Left lobe of liver (tissue), 2 donors: ENCODE results near the gene GCKR. TPM values are rescaled to one million over a fixed set of nuclear protein-coding genes. Genes with fewer than 3 reads are reported as not detected.
A peak's percentile ranks its signal among the peaks of the same experiment; 100 is the strongest.

Experiments
- ATAC-seq: fragments of 200-7000 bp; cut with Tn5 transposase; one replicate; pipeline ENCODE4 v1.9.1; 2020; ENCODE audit warnings: mild to moderate bottlenecking, moderate library complexity
- DNase-seq: peaks from one replicate; pipeline ENCODE4 v3.0.0-alpha.2; 2020; ENCODE audit warnings: low spot score
- total RNA-seq: library from RNA; stranded (reverse); gene quantifications from one replicate; pipeline ENCODE4 v1.2.1, GENCODE V29; 2021
- donor health status: DM: no; HTN: no; CAD: no; lungs with moderate emphysema.
- donor health status: DM: no; HTN: yes; CAD: no.

GCKR gene, protein sequence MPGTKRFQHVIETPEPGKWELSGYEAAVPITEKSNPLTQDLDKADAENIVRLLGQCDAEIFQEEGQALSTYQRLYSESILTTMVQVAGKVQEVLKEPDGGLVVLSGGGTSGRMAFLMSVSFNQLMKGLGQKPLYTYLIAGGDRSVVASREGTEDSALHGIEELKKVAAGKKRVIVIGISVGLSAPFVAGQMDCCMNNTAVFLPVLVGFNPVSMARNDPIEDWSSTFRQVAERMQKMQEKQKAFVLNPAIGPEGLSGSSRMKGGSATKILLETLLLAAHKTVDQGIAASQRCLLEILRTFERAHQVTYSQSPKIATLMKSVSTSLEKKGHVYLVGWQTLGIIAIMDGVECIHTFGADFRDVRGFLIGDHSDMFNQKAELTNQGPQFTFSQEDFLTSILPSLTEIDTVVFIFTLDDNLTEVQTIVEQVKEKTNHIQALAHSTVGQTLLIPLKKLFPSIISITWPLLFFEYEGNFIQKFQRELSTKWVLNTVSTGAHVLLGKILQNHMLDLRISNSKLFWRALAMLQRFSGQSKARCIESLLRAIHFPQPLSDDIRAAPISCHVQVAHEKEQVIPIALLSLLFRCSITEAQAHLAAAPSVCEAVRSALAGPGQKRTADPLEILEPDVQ
- total RNA-seq, result 142 TPM

DNA sequence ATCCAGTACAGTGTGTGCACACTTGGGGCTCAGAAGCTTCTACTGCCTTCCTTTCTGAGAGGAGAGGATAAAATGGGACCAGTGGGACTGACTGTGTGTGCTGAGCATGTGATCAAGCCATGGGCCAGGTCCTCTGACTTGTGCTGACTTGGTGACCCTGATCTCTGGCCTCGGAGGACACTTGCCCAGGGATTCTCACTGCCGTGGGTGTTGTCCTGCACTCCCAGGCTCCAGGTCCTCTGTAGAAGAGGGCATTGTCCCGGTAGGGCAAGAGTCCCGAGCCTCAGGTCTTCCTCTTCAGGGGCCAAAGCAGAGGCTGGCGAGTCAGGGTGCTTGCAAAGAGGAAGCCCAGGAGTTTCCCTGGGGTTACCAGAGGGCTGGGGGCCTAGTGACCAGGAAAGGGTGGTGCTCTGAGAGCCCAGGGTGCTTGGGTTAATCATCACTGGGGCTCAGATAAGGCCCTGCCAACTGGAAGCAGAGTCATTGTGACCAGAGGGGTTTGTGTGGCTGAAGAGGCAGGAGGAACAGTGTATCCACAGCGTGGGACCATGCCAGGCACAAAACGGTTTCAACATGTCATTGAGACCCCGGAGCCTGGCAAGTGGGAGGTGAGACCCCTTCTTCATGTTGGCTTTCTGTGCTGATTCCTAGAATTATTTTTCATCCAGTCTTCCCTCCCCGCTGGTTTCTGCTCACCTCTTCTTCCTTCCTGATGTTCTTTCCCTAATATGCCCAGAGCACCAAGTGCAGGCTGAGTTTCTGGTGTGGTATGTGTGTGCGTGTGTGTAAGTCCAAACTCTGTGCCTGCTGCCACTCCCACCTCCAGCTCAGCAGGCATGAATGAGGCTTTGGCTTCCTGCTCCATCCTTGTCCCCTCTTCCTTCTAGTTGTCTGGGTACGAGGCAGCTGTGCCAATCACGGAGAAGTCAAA, at the start of gene GCKR:
TSS of gene GCKR (plus strand) at position 483 of the 931 bp plus-strand sequence. CDS start at position 549, 66 bp downstream.
- ATAC-seq, result peak; percentile 64
- DNase-seq, result peak; percentile 94

DNA sequence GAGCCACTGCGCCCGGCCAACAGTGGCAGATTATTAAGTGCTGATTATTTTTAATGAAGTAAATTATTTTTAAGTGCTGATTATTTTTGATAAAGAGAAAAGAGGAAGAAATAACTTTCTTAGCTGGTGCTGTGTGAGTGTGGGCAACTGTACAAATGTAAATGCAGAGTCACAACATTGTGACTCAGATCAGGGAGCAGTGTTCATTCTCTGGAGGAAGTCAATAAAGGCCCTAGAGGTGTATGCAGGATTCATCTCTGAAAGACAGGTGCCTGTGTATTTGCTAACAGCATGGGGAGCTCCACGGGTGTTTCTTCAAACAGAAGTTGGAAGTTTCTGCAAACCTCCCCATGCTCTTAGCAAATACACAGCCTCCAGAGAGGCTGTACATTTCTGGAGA, 48.3 kb upstream of the GCKR start:
- no peak for ATAC-seq
- no peak for DNase-seq

DNA sequence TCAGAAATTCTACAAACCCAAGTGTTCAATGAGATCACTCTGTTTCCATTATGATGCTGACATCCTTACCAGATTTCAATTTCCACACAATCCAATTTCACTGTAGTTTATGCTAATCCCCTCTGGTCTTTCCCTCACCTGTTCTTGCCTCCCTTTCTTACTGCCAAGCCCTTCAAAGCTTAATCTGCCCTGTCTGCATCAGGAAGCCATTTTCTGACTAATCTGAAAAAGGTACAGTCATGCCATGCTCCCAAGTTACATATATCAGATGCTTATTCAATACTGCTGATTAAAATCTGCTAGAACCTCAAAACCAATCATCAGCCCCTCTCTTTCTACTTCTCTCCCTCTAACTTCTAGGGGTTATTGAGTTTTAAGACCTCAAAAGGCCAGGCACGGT, 45.5 kb upstream of the GCKR start:
- ATAC-seq, result no peak

GRCh38 chr2:27453968-27454367, 42.7 kb upstream of the GCKR start:
- no peak for DNase-seq
- ATAC-seq, result no peak

More for the DNA sequence above, 45.5 kb upstream of the GCKR start:
- no peak for DNase-seq

DNA sequence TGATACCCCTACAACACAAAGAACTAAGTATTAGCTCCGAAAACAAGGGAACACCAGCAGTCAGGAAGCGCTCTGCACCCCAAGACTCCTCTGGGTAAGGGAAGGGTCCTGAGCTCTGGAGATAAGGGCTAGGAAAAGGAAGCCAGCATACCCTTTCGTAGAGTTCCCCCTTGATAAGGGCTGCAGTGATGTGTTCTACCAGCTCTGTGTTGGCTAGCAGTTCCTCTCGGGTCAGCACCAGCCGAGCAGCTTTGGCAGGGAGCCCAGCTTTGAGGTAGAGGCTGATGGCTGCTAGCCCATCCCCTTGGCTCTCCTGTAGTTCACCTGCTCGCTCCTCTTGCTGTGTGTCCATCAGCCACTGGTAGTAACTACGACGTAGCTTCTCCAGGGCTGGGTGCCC, 35.5 kb upstream of the GCKR start:
- ATAC-seq (peak; percentile 92), DNase-seq (peak; percentile 73)

- no peak for DNase-seq
- no peak for ATAC-seq
Observed at GRCh38 chr2:27464443-27464842, 32.2 kb upstream of the GCKR start.

- DNase-seq, result no peak
- ATAC-seq, result no peak
Observed at GRCh38 chr2:27471961-27472360, 24.7 kb upstream of the GCKR start.

DNA sequence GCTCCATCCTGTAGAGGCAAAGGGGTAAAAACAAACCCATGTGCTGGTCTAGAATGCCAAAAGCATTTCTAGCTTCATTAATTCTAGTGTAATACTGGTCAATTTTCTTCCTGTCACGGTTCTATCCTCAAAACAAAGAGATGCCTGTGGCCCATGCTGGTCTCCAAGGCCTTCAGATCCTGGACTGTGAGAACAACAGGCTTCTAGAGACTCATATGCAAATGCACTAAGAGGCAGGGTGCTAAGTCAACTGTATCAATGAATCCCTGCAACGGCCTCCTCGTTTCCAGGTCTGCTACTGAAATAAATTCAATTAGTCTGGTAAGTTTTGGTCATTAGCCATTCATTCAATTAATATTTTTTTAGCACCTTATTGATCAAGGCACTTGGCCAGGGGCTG, 11.1 kb upstream of the GCKR start:
- ATAC-seq (no peak), DNase-seq (no peak)

DNA sequence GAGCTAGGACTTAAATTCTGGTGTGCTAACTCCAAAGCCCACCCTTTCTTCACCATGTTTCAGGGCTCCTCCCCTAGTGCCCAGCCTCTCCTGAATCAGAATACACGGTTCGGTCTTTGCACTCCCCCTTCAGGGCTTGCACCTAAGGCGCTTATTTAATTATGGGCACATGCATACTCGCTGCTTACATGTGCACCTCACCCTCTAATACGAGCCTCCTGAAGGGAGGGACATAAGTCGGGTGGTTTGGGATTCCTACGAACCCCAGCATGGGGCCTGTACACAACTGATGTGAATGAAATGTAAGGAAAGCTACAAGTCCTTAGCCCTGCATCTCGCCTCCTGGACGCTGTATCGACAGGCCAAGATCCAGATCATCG, 7.5 kb upstream of the GCKR start:
- DNase-seq (no peak), ATAC-seq (no peak)

GRCh38 chr2:27489498-27490397, 6.9 kb upstream of the GCKR start, which contains the start of gene IFT172:
Gene IFT172, minus strand, starts transcription at chr2:27489743. Its CDS starts 90 bp downstream, at chr2:27489653.
- ATAC-seq (peak; percentile 86), DNase-seq (peak; percentile 100)

DNA sequence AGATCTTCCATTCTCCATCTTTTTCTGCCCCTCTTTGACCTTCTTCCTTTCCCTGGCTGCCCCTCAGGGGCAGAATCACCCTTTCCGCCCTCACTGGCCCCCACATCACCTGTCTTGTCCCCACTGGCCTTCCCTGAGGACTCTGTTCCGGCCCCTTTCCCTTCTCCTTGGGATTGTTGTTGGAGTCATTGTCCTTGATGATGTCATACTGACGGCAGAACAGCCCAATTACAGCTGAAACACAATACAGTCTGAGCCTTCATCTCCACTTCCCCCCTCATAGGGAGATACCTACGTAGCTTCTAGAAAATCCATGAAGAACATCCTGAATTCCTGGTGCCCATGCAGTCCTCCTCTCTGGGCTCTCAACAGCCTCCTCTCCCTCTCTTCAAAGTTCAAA, 4.1 kb upstream of the GCKR start:
- no peak for ATAC-seq

DNA sequence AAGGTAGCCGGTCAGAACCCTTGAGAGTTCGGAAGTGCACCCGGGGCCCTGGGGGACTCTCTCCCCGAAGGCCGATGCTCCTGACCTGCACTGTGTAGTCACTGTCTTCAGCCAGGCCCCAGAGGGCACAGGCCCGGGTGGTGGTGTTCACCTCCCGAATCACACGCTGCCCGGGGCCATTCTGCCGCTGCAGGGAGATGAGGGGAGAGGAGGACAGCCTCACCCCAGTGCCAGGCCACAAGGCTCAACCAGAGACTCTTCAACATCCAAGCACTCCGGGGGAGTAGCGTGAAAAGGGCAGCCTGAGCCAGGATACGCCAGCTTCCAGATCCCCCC, 2.7 kb upstream of the GCKR start:
- DNase-seq, result no peak
- no peak for ATAC-seq

More for the DNA sequence above, 4.1 kb upstream of the GCKR start:
- no peak for DNase-seq

DNA sequence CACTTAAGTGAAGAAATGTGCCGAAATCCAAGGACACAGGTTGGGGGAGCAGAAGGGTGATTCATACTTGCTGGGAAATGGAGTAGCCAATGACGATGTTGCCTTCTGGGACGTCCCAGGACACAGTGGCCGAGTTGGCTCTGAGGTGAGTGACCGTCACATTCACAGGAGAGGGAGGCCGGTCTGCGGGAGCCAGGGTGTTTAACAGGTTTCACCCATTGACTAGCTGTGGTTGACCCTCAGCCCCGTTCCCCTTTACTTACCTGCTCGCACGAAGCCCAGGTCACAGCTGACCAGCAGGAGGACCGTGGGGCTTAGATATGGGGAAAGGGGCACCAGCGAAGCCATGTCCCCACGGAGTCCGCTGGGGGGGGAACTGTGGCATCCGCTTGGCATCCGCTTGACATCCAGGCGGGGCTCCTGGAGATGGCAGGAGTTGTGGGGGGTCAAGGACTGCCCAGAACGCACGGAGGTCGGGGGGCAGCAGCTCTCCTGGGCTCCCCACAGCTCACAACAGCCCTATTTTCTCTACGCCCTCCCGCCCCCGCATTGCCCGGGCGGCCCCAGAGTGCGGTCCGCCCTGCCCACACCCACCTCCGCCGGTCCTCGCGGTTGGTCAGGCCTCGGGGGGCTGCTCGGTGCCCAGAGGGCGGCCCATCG, 2.2 kb upstream of the GCKR start:
- DNase-seq, result peak; percentile 91
- peak; percentile 57 for ATAC-seq

GRCh38 chr2:27494944-27495554, 1.6 kb upstream of the GCKR start, which contains the start of gene FNDC4:
Gene FNDC4, minus strand, starts transcription at chr2:27495200. Its CDS starts 521 bp downstream, at chr2:27494679.
- peak; percentile 36 for ATAC-seq
- peak; percentile 65 for DNase-seq

GRCh38 chr2:27495840-27496356, 741 bp upstream of the GCKR start:
- DNase-seq (no peak), ATAC-seq (peak; percentile 4)

- DNase-seq (no peak), ATAC-seq (no peak)
Observed at GRCh38 chr2:27497288-27497627, 619 bp downstream of the GCKR start.

- ATAC-seq (no peak), DNase-seq (no peak)
Observed at GRCh38 chr2:27498975-27499374, 2.3 kb downstream of the GCKR start.

- ATAC-seq, result peak; percentile 67
- DNase-seq, result peak; percentile 96
Observed at GRCh38 chr2:27501042-27501441, 4.4 kb downstream of the GCKR start.

- no peak for DNase-seq
- no peak for ATAC-seq
Observed at GRCh38 chr2:27502142-27502541, 5.5 kb downstream of the GCKR start.
